Measurements from ENCODE around the gene C11orf52. TPM values are rescaled to one million over a fixed set of nuclear protein-coding genes. Genes with fewer than 3 reads are reported as not detected.
A peak's percentile ranks its signal among the peaks of the same experiment; 100 is the strongest.

Gene C11orf52
- total and polyA plus RNA-seq, 2 of the 13 experiments (the other 11 are each of a cell fraction or from before 2014, with no cell fraction given): 7.4 to 11.0 TPM

DNA sequence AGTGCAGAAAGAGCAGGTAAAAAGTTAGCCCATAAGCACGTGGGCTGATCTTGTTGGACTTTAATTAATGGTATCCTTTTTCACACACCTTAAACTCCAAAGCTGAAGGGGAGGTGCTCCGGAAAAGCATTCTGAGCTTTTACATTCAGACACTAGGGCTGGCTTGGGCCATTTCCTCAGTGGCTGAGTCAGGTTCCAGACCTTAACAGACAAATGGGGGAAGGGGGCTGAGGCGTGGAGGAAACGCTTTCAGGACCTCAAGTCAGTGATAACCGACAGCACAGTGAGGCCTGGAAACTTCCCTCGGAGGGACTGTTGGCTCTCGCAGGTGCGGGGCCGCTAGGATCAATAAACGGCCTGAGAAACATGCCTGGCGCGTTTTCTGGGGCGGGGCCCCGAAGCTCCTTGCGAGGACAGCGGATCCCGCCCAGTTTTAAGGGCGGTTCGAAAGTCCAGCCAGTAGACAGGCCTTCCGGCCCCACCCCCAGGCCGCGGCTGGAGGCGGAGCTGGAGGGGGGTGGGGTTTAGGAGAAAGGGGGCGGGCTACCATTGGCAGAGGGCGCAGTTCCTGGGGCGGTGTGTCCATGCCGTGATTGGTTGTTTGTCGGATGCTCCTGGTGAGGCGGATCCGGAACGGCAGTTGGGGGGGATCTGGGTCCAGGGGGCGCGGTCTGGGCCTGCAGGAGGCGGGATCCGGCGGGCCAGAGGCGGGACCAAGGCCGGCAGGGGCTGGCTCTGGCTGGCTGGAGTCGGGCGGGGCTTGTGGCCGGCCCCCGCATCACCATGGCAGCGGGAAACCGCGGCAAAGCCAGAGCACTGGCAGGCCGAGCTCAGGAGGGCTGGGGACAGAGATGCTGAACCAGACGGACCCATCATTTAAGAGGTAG, 8.0 kb downstream of the C11orf52 start (continued):
- TF ChIP-seq BRD4 (CRISPR knock-in tag; IDR thresholded peaks at IDR 0.05): no peak
- TF ChIP-seq ZNF333 (CRISPR knock-in tag; IDR thresholded peaks at IDR 0.05; ENCODE audit: borderline replicate concordance): no peak
- no peak for TF ChIP-seq ZBTB21 (CRISPR knock-in tag; IDR thresholded peaks at IDR 0.05)
- TF ChIP-seq TBP (CRISPR knock-in tag; IDR thresholded peaks at IDR 0.05): no peak
- no peak for TF ChIP-seq ZNF180 (CRISPR knock-in tag; IDR thresholded peaks at IDR 0.05; ENCODE audit: borderline replicate concordance, low read depth)
- TF ChIP-seq, protein P1, sequence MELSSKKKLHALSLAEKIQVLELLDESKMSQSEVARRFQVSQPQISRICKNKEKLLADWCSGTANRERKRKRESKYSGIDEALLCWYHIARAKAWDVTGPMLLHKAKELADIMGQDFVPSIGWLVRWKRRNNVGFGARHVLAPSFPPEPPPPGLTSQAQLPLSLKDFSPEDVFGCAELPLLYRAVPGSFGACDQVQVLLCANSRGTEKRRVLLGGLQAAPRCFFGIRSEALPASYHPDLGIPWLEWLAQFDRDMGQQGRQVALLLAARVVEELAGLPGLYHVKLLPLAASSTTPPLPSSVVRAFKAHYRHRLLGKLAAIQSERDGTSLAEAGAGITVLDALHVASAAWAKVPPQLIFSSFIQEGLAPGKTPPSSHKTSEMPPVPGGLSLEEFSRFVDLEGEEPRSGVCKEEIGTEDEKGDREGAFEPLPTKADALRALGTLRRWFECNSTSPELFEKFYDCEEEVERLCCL (CRISPR knock-in tag; IDR thresholded peaks at IDR 0.05; ENCODE audit: borderline replicate concordance): no peak
- TF ChIP-seq, protein P2, sequence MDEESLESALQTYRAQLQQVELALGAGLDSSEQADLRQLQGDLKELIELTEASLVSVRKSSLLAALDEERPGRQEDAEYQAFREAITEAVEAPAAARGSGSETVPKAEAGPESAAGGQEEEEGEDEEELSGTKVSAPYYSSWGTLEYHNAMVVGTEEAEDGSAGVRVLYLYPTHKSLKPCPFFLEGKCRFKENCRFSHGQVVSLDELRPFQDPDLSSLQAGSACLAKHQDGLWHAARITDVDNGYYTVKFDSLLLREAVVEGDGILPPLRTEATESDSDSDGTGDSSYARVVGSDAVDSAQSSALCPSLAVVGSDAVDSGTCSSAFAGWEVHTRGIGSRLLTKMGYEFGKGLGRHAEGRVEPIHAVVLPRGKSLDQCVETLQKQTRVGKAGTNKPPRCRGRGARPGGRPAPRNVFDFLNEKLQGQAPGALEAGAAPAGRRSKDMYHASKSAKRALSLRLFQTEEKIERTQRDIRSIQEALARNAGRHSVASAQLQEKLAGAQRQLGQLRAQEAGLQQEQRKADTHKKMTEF (CRISPR knock-in tag; IDR thresholded peaks at IDR 0.05): peak; percentile 87
- TF ChIP-seq SMC3 (IDR thresholded peaks at IDR 0.05; ENCODE audit: low read length): no peak
- TF ChIP-seq, protein P3, sequence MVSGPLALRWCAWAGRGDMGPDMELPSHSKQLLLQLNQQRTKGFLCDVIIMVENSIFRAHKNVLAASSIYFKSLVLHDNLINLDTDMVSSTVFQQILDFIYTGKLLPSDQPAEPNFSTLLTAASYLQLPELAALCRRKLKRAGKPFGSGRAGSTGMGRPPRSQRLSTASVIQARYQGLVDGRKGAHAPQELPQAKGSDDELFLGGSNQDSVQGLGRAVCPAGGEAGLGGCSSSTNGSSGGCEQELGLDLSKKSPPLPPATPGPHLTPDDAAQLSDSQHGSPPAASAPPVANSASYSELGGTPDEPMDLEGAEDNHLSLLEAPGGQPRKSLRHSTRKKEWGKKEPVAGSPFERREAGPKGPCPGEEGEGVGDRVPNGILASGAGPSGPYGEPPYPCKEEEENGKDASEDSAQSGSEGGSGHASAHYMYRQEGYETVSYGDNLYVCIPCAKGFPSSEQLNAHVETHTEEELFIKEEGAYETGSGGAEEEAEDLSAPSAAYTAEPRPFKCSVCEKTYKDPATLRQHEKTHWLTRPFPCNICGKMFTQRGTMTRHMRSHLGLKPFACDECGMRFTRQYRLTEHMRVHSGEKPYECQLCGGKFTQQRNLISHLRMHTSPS (CRISPR knock-in tag; IDR thresholded peaks at IDR 0.05; ENCODE audit: low read depth): no peak
- peak; percentile 58; the same call in 1 of the 2 replicates for TF ChIP-seq ZNF772 (CRISPR knock-in tag; IDR thresholded peaks at IDR 0.05)
- TF ChIP-seq RELA (CRISPR knock-in tag; IDR thresholded peaks at IDR 0.05): no peak
- no peak for TF ChIP-seq RNF2 (conservative IDR thresholded peaks at IDR 0.05; ENCODE audit: low read depth)
- no peak for TF ChIP-seq ZNF768 (CRISPR knock-in tag; IDR thresholded peaks at IDR 0.05)
- TF ChIP-seq, protein P4, sequence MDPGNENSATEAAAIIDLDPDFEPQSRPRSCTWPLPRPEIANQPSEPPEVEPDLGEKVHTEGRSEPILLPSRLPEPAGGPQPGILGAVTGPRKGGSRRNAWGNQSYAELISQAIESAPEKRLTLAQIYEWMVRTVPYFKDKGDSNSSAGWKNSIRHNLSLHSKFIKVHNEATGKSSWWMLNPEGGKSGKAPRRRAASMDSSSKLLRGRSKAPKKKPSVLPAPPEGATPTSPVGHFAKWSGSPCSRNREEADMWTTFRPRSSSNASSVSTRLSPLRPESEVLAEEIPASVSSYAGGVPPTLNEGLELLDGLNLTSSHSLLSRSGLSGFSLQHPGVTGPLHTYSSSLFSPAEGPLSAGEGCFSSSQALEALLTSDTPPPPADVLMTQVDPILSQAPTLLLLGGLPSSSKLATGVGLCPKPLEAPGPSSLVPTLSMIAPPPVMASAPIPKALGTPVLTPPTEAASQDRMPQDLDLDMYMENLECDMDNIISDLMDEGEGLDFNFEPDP (CRISPR knock-in tag; conservative IDR thresholded peaks at IDR 0.05): no peak
- TF ChIP-seq ZFP36L2 (CRISPR knock-in tag; IDR thresholded peaks at IDR 0.05): no peak
- no peak for TF ChIP-seq ZNF567 (CRISPR knock-in tag; IDR thresholded peaks at IDR 0.05; ENCODE audit: borderline replicate concordance)
- no peak for TF ChIP-seq CBFB (CRISPR knock-in tag; IDR thresholded peaks at IDR 0.05)
- TF ChIP-seq, protein P5, sequence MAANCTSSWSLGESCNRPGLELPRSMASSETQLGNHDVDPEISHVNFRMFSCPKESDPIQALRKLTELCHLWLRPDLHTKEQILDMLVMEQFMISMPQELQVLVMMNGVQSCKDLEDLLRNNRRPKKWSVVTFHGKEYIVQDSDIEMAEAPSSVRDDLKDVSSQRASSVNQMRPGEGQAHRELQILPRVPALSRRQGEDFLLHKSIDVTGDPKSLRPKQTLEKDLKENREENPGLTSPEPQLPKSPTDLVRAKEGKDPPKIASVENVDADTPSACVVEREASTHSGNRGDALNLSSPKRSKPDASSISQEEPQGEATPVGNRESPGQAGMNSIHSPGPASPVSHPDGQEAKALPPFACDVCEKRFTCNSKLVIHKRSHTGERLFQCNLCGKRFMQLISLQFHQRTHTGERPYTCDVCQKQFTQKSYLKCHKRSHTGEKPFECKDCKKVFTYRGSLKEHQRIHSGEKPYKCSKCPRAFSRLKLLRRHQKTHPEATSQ (CRISPR knock-in tag; IDR thresholded peaks at IDR 0.05; ENCODE audit: borderline replicate concordance): no peak
- TF ChIP-seq, protein P6, sequence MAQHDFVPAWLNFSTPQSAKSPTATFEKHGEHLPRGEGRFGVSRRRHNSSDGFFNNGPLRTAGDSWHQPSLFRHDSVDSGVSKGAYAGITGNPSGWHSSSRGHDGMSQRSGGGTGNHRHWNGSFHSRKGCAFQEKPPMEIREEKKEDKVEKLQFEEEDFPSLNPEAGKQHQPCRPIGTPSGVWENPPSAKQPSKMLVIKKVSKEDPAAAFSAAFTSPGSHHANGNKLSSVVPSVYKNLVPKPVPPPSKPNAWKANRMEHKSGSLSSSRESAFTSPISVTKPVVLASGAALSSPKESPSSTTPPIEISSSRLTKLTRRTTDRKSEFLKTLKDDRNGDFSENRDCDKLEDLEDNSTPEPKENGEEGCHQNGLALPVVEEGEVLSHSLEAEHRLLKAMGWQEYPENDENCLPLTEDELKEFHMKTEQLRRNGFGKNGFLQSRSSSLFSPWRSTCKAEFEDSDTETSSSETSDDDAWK (CRISPR knock-in tag; IDR thresholded peaks at IDR 0.05): no peak
- TF ChIP-seq PHB2 (IDR thresholded peaks at IDR 0.05; ENCODE audit: partially characterized antibody): no peak
- TF ChIP-seq ZNF331 (CRISPR knock-in tag; IDR thresholded peaks at IDR 0.05): peak; percentile 49
